SU-DHL-6 (cell line): ENCODE measurements around the gene STOM.

ENCODE experiments used
- CTCF ChIP-seq: fragments of 200-600 bp; sonication (generic); IDR thresholded peaks from one replicate; pipeline ENCODE4 v1.5.1; 2017; ENCODE audit warnings: antibody characterized with exemption, mild to moderate bottlenecking, low read length, moderate library complexity; ENCODE audit not compliant: insufficient read depth, poor library complexity, severe bottlenecking
- EZH2phosphoT487 ChIP-seq: fragments of 200-600 bp; sonication (generic), shearing (Covaris generic); conservative IDR thresholded peaks from 2 replicates; pipeline ENCODE4 v1.6.1; 2018; ENCODE audit warnings: mild to moderate bottlenecking, antibody characterized with exemption, low read length, moderate library complexity, mixed read lengths

GRCh38 chr9:121340676-121341392 lies 29.2 kb downstream of the STOM start:
- TF ChIP-seq CTCF (no peak), EZH2phosphoT487 (no peak)
